ENCODE measurements around the gene NTPCR. TPM values are rescaled to one million over a fixed set of nuclear protein-coding genes. Genes with fewer than 3 reads are reported as not detected.

The NTPCR gene
- total RNA-seq, 1 experiment from 2014 or later = 46.8 TPM

GRCh38 chr1:232992227-232992626 lies 41.8 kb downstream of the NTPCR start:
- no peaks in the 10 kb centered on the region for H3K4me1 ChIP-seq (ENCODE audit: control insufficient read depth, insufficient read depth, low read length)
- no peak for DNase-seq (ENCODE audit: low read depth, low spot score)
- no peak overlapping the region for H3K27ac ChIP-seq (ENCODE audit: low read length)
- H3K4me3 ChIP-seq (ENCODE audit: low read depth in 2 of 2, low read length in 2 of 2) = no peak overlapping the region
- CTCF ChIA-PET = no interaction called here
- no TSS peak for BruUV-seq (replicated peaks)
- intact Hi-C loops (cut with micrococcal nuclease; ENCODE audit: unreplicated experiment) (no loop called here), in situ Hi-C loops (cut with HindIII; ENCODE audit: low pct_unique_long_range_greater_than_20kb, low sequenced_read_pairs) (no loop called here)
- TF ChIP-seq CTCF (IDR thresholded peaks at IDR 0.05) (no peak), REST (IDR thresholded peaks at IDR 0.05; ENCODE audit: insufficient read depth in 1 of 2, low read depth in 2 of 2, low read length in 1 of 2) (no peak), TCF7L2 (IDR thresholded peaks at IDR 0.05; ENCODE audit: low read depth, low read length) (no peak), SIN3A (IDR thresholded peaks at IDR 0.05; ENCODE audit: borderline replicate concordance, insufficient read depth, low read depth, low read length) (no peak), POLR2AphosphoS5 (IDR thresholded peaks at IDR 0.05; ENCODE audit: low read depth, low read length) (no peak)
- no peaks in the 10 kb centered on the region for H3K36me3 ChIP-seq (ENCODE audit: control insufficient read depth, insufficient read depth, low read length)
- POLR2A ChIA-PET = no interaction called here
- H3K9me3 ChIP-seq (ENCODE audit: control insufficient read depth, insufficient read depth, low read depth, low read length) = no peaks in the 10 kb centered on the region
- H3K27me3 ChIP-seq (ENCODE audit: control insufficient read depth, insufficient read depth, low read length) = no peaks in the 10 kb centered on the region
- ATAC-seq = no peak

- no peak overlapping the region for H3K4me3 ChIP-seq (ENCODE audit: low read depth in 2 of 2, low read length in 2 of 2)
- ATAC-seq (no peak), DNase-seq (ENCODE audit: low read depth, low spot score) (no peak)
- in situ Hi-C loops (cut with HindIII; ENCODE audit: low pct_unique_long_range_greater_than_20kb, low sequenced_read_pairs) = no loop called here
- BruUV-seq (replicated peaks) = no TSS peak
- POLR2A ChIA-PET = no interaction called here
- H3K9me3 ChIP-seq (ENCODE audit: control insufficient read depth, insufficient read depth, low read depth, low read length) = no peaks in the 10 kb centered on the region
- no peaks in the 10 kb centered on the region for H3K36me3 ChIP-seq (ENCODE audit: control insufficient read depth, insufficient read depth, low read length)
- no peak for TF ChIP-seq CTCF (IDR thresholded peaks at IDR 0.05)
- no peak for TF ChIP-seq TCF7L2 (IDR thresholded peaks at IDR 0.05; ENCODE audit: low read depth, low read length)
- TF ChIP-seq SIN3A (IDR thresholded peaks at IDR 0.05; ENCODE audit: borderline replicate concordance, insufficient read depth, low read depth, low read length) = no peak
- TF ChIP-seq POLR2AphosphoS5 (IDR thresholded peaks at IDR 0.05; ENCODE audit: low read depth, low read length) = no peak
- no peak for TF ChIP-seq REST (IDR thresholded peaks at IDR 0.05; ENCODE audit: insufficient read depth in 1 of 2, low read depth in 2 of 2, low read length in 1 of 2)
- intact Hi-C loops (cut with micrococcal nuclease; ENCODE audit: unreplicated experiment) = no loop called here
- H3K27ac ChIP-seq (ENCODE audit: low read length) = no peak overlapping the region
- H3K4me1 ChIP-seq (ENCODE audit: control insufficient read depth, insufficient read depth, low read length) = no peaks in the 10 kb centered on the region
- no peaks in the 10 kb centered on the region for H3K27me3 ChIP-seq (ENCODE audit: control insufficient read depth, insufficient read depth, low read length)
- CTCF ChIA-PET = no interaction called here
These were observed 43.1 kb downstream of the NTPCR start for GRCh38 chr1:232993555-232993954.

All from Panc1 (cell line).